ENCODE data around the gene SNAP29.
"Not testable (repeated sequence)": the region's sequence is repeated elsewhere in the genome, so short reads cannot be mapped to it uniquely, and the experiment has no call there.

The SNAP29 gene

DNA sequence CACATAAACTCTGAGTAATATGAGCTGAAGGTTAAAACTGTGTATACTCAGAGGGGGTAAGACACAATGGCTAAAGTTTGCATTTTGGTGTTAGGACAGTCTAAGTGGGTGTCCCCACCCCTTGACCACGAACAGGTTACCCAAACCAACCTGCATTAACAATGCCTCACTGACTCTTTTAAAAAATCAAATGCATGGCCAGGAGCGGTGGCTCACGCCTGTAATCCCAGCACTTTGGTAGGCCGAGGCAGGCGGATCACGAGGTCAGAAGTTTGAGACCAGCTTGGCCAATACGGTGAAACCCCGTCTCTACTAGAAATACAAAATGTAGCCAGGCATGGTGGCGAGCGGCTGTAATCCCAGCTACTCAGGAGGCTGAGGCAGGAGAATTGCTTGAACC lies 19.5 kb upstream of the SNAP29 start:
- H3K4me3 ChIP-seq (ENCODE audit: low read length); H3K9ac ChIP-seq (ENCODE audit: low read depth, low read length); H3K4me1 ChIP-seq (ENCODE audit: control insufficient read depth, insufficient read depth, low read length); H3K4me2 ChIP-seq (ENCODE audit: low read length); H3K27me3 ChIP-seq (ENCODE audit: control insufficient read depth, insufficient read depth, low read length); H3K9me3 ChIP-seq (replicated peaks; ENCODE audit: low read length); H3K36me3 ChIP-seq (ENCODE audit: insufficient read depth, low read length): not testable (repeated sequence)

GRCh38 chr22:20839837-20840645 lies 18.8 kb upstream of the SNAP29 start:
- H3K9ac ChIP-seq (ENCODE audit: low read depth, low read length): no peak overlapping the region
- no peaks in the 10 kb centered on the region for H3K36me3 ChIP-seq (ENCODE audit: insufficient read depth, low read length)
- no peaks in the 10 kb centered on the region for H3K27me3 ChIP-seq (ENCODE audit: control insufficient read depth, insufficient read depth, low read length)
- H3K9me3 ChIP-seq (replicated peaks; ENCODE audit: low read length): no peaks in the 10 kb centered on the region
- no peak overlapping the region for H3K4me3 ChIP-seq (ENCODE audit: low read length)
- H3K4me1 ChIP-seq (ENCODE audit: control insufficient read depth, insufficient read depth, low read length): no peaks in the 10 kb centered on the region
- no peak overlapping the region for H3K4me2 ChIP-seq (ENCODE audit: low read length)

DNA sequence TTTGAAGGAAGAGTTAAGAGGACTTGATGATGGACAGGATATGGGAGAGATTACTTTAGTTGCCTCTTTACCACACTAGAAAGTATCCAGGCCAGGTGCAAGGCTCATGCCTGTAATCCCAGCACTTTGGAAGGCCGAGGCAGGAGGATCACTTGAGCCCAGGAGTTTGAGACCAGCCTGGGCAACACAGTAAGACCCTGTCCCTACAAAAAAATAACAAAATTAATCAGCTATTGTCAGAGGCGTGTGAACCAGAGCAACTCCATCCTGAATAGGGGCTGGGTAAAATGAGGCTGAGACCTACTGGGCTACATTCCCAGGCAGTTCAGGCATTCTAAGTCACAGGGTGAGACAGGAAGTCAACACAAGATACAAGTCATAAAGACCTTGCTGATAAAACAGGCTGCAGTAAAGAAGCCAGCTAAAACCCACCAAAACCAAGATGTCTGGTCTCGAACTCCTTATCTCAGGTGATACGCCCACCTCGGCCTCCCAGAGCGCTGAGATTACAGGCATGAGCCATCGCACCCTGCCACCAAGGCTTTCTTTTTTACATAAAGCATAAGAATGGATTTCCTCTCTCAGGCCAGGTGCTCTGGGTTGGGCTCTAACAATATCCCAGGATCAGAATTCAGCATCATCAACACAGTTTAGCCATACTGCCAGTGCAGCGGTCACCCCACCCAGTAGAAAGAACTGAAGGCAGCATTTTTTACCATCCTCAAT lies 18.0 kb upstream of the SNAP29 start:
- Histone ChIP-seq H3K4me2 (ENCODE audit: low read length) (no peak overlapping the region), H3K27me3 (ENCODE audit: control insufficient read depth, insufficient read depth, low read length) (no peaks in the 10 kb centered on the region), H3K36me3 (ENCODE audit: insufficient read depth, low read length) (no peaks in the 10 kb centered on the region), H3K9me3 (replicated peaks; ENCODE audit: low read length) (no peaks in the 10 kb centered on the region), H3K9ac (ENCODE audit: low read depth, low read length) (no peak overlapping the region), H3K4me1 (ENCODE audit: control insufficient read depth, insufficient read depth, low read length) (no peaks in the 10 kb centered on the region), H3K4me3 (ENCODE audit: low read length) (no peak overlapping the region)

DNA sequence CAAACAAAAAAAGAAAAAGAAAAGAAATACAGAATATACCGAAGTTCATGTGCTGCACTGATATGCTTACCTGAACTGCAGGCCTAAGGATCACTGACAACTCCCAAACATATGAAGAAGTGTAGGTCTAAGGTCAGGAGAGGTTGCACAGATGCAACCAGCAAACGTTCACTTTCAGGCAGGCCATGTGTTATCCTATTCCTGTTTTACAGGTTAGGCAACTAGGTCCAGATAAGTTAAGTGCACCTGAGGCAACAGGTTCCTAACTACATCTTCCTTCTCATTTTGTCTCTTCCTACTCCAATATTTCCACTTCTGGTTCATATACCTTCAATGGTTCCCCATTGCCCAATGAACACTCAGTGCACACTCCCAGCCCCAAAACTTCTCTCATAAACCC lies 15.3 kb upstream of the SNAP29 start:
- Histone ChIP-seq H3K4me3 (ENCODE audit: low read length) (no peak overlapping the region), H3K27me3 (ENCODE audit: control insufficient read depth, insufficient read depth, low read length) (no peaks in the 10 kb centered on the region), H3K4me2 (ENCODE audit: low read length) (no peak overlapping the region), H3K9me3 (replicated peaks; ENCODE audit: low read length) (no peaks in the 10 kb centered on the region), H3K36me3 (ENCODE audit: insufficient read depth, low read length) (no peaks in the 10 kb centered on the region), H3K9ac (ENCODE audit: low read depth, low read length) (no peak overlapping the region), H3K4me1 (ENCODE audit: control insufficient read depth, insufficient read depth, low read length) (no peaks in the 10 kb centered on the region)

GRCh38 chr22:20844055-20845037 lies 14.5 kb upstream of the SNAP29 start:
- Histone ChIP-seq H3K9ac (ENCODE audit: low read depth, low read length) (no peak overlapping the region), H3K4me2 (ENCODE audit: low read length) (no peak overlapping the region), H3K27me3 (ENCODE audit: control insufficient read depth, insufficient read depth, low read length) (no peaks in the 10 kb centered on the region), H3K4me3 (ENCODE audit: low read length) (no peak overlapping the region), H3K36me3 (ENCODE audit: insufficient read depth, low read length) (no peaks in the 10 kb centered on the region), H3K4me1 (ENCODE audit: control insufficient read depth, insufficient read depth, low read length) (no peaks in the 10 kb centered on the region), H3K9me3 (replicated peaks; ENCODE audit: low read length) (no peaks in the 10 kb centered on the region)

GRCh38 chr22:20847318-20847822 lies 11.4 kb upstream of the SNAP29 start:
- Histone ChIP-seq H3K9me3 (replicated peaks; ENCODE audit: low read length) (no peaks in the 10 kb centered on the region), H3K36me3 (ENCODE audit: insufficient read depth, low read length) (no peaks in the 10 kb centered on the region), H3K4me1 (ENCODE audit: control insufficient read depth, insufficient read depth, low read length) (no peaks in the 10 kb centered on the region), H3K4me3 (ENCODE audit: low read length) (no peak overlapping the region), H3K9ac (ENCODE audit: low read depth, low read length) (no peak overlapping the region), H3K4me2 (ENCODE audit: low read length) (no peak overlapping the region), H3K27me3 (ENCODE audit: control insufficient read depth, insufficient read depth, low read length) (no peaks in the 10 kb centered on the region)

DNA sequence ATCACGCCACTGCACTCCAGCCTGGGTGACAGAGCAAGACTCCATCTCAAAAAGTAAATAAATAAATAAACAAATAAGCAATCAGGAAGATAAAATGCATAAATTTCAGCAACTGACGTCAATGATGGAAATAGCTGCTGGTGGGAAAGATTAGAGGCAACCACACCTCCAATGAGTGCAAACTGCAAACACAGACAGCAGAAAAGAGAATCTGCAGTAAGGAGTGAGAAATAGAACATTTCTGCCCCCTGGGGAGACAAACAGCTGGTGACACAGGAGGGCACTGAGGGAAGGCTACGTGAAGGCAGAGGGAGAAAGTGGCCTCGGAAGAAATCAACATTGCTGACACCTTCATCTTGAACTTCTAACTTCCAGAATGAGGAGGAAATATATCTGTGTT lies 6.7 kb upstream of the SNAP29 start:
- Histone ChIP-seq H3K36me3 (ENCODE audit: insufficient read depth, low read length) (no peaks in the 10 kb centered on the region), H3K4me1 (ENCODE audit: control insufficient read depth, insufficient read depth, low read length) (peaks cover 12% of the 10 kb centered on the region), H3K9me3 (replicated peaks; ENCODE audit: low read length) (no peaks in the 10 kb centered on the region), H3K4me2 (ENCODE audit: low read length) (no peak overlapping the region), H3K4me3 (ENCODE audit: low read length) (no peak overlapping the region), H3K9ac (ENCODE audit: low read depth, low read length) (no peak overlapping the region), H3K27me3 (ENCODE audit: control insufficient read depth, insufficient read depth, low read length) (no peaks in the 10 kb centered on the region)

GRCh38 chr22:20852503-20852902 lies 6.3 kb upstream of the SNAP29 start:
- Histone ChIP-seq H3K27me3 (ENCODE audit: control insufficient read depth, insufficient read depth, low read length) (no peaks in the 10 kb centered on the region), H3K36me3 (ENCODE audit: insufficient read depth, low read length) (no peaks in the 10 kb centered on the region), H3K9ac (ENCODE audit: low read depth, low read length) (no peak overlapping the region), H3K4me3 (ENCODE audit: low read length) (no peak overlapping the region), H3K4me2 (ENCODE audit: low read length) (no peak overlapping the region), H3K4me1 (ENCODE audit: control insufficient read depth, insufficient read depth, low read length) (peaks cover 16% of the 10 kb centered on the region), H3K9me3 (replicated peaks; ENCODE audit: low read length) (no peaks in the 10 kb centered on the region)

DNA sequence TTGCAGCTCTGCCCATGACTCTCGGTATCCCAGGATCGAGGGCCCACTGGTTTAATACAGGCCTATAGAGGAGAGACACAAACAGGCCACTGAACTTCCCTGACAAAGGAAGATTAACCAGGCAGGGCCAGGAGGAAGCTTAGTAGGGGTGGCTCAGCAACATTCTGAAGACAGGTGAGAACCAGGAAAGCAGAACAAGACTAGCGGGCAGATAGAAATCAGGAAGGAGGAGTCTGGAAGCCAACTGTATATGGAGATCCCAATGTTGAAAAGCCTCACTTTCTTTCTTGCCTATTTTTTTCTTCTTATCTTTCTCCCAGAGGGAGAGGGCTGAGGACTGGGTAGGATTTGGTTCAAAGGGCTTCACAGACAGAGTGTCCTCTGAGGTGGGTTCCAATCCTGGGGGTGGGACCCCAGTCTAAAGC lies 5.6 kb upstream of the SNAP29 start:
- Histone ChIP-seq H3K9me3 (replicated peaks; ENCODE audit: low read length) (no peaks in the 10 kb centered on the region), H3K4me2 (ENCODE audit: low read length) (no peak overlapping the region), H3K27me3 (ENCODE audit: control insufficient read depth, insufficient read depth, low read length) (no peaks in the 10 kb centered on the region), H3K9ac (ENCODE audit: low read depth, low read length) (no peak overlapping the region), H3K4me3 (ENCODE audit: low read length) (no peak overlapping the region), H3K4me1 (ENCODE audit: control insufficient read depth, insufficient read depth, low read length) (peaks cover 20% of the 10 kb centered on the region), H3K36me3 (ENCODE audit: insufficient read depth, low read length) (no peaks in the 10 kb centered on the region)

GRCh38 chr22:20857247-20857643 lies 1.6 kb upstream of the SNAP29 start:
- Histone ChIP-seq H3K36me3 (ENCODE audit: insufficient read depth, low read length) (peaks cover 2% of the 10 kb centered on the region), H3K9me3 (replicated peaks; ENCODE audit: low read length) (no peaks in the 10 kb centered on the region), H3K9ac (ENCODE audit: low read depth, low read length) (peak overlapping the region; percentile 89), H3K4me3 (ENCODE audit: low read length) (peak overlapping the region; percentile 85), H3K4me1 (ENCODE audit: control insufficient read depth, insufficient read depth, low read length) (peaks cover 26% of the 10 kb centered on the region), H3K4me2 (ENCODE audit: low read length) (peak overlapping the region; percentile 91), H3K27me3 (ENCODE audit: control insufficient read depth, insufficient read depth, low read length) (no peaks in the 10 kb centered on the region)

Data from skeletal muscle satellite cell (primary cell).